GM18519 (cell line): ENCODE data around the gene C3orf52.

ENCODE experiments used
- ATAC-seq: cut with Tn5 transposase; IDR thresholded peaks from one replicate; pipeline ENCODE4 v1.9.1; 2021; ENCODE audit warnings: mild to moderate bottlenecking, moderate library complexity; ENCODE audit not compliant: unreplicated experiment, low FRiP score

Gene C3orf52

GRCh38 chr3:112133626-112134334 lies 47.6 kb downstream of the C3orf52 start:
- no peak for ATAC-seq

- no peak for ATAC-seq
Measured at GRCh38 chr3:112134335-112135124, 48.3 kb downstream of the C3orf52 start.

GRCh38 chr3:112136046-112136445 lies 49.9 kb downstream of the C3orf52 start:
- ATAC-seq: no peak

DNA sequence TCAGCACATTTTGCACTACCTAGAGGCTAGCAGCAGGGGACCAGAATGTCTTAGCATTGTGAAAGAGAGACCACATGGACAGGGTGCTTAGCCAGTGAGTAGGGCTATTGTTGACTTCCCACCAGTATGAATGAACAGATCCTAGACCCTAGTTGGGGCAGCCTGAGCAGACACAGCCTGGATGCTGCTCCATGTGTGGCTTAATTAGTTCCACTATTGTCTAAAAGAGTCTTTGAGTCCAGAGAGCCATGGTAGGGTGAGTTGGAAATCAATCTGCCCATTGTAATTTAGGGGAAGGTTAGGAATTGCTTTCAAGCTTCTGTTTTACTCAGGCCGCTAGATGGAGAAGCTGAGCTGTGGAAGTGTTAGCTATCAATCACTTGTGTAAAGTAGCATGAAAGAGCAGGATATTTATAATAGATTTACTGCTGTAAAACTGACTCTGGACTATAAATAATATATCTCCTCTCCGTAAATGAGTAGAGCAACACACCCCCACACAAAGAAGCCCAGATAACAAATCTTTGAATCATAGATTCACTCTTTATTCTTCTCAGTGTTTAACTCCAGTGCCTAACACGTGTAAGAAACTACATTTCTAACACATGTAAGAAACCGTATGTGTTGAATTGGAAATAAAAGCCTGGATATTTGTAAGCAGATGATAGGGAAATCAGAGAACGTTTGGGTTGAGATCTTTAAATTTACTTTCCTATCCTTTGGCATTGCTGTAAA lies 50.9 kb downstream of the C3orf52 start:
- ATAC-seq: no peak

DNA sequence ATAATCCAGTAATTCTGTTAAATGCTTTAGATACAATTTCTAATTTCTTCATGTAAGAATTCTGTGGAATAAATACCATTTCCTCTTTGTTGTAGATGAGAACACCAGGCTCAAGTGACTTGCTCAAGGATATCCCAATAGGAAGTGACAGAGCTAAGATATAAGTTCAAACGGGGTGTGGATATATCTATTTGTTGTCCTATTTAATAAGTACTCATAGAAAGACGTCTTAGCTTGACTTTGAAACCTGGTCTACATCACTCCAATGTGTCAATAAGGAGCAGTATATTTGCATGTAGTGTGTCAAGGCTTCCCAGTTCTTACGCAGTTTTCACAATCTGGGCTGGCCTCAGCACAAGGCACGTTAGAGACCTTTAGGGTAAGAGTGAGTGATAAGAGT lies 51.6 kb downstream of the C3orf52 start:
- ATAC-seq: no peak

DNA sequence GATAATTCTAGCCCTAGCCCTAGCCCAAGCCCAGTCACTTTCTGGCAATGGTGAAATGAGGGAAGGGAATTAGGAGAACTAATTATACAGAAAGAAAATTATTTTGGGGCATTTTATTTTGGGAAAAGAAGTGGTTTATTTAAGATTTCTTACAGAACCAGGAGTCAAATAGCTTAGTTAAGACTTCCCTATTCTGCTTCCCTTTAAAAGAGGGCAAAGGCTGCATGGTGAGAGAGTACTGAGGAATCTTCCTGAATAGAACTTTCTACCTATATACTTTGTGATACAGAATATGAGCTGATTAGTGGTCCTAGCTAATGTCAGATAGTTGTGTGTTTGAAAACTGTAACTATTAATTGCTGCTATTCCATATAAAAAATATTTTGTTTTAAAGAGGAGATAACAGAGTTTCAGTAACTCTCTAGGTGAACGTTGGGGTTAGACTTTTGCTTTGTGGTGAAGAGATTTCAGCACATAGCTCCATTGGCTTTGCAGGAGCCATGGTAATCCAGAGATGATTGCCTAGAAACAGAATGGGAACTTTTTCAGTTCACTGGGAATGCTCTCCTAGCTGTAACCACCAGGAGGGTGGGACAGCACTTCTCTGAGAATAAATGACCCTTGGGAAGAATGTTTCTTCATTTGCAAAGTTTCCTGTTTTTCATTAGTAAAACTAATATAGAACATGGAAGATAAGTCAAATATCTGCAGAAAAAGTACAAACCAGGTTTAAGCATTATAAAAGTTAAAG lies 52.2 kb downstream of the C3orf52 start:
- no peak for ATAC-seq

DNA sequence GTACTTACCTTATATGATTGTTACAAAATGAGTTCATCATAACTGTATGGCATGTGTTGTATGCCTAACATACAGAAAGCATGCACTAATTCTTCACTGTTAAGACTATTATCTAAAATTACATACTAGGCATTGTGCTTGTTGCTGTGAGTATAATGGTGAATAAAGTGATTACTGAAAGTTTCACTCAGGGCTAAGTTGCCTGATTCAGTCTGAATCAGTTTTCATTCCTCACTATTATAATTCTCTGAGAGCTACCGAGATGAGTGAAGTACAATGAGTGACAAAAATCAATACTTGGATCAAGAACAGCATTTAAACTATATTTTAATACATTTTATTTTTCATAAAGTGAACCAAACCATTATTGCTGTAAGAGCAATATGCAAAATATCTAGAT lies 54.4 kb downstream of the C3orf52 start:
- no peak for ATAC-seq

- ATAC-seq: no peak
Measured at GRCh38 chr3:112141293-112141692, 55.1 kb downstream of the C3orf52 start.

DNA sequence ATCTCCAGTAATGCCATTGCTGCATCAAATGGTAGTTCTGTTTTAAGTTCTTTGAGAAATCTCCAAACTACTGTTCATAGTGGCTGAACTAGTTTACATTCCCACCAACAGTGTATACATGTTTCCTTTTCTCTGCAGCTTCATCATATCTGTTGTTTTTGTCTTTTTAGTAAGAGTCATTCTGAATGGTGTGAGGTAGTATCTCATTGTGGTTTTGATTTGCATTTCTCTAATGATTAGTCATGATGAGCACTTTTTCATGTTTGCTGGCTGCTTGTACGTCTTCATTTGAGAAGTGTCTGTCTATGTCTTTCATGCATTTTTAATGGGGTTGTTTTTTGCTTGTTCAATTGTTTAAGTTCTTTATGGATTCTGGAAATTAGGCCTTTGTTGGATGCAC lies 57.1 kb downstream of the C3orf52 start:
- no peak for ATAC-seq

GRCh38 chr3:112143689-112144088 lies 57.5 kb downstream of the C3orf52 start:
- no peak for ATAC-seq

- no peak for ATAC-seq
Measured at GRCh38 chr3:112149136-112149535, 62.9 kb downstream of the C3orf52 start.

- ATAC-seq: peak; percentile 97
Measured at GRCh38 chr3:112167758-112168157, 81.6 kb downstream of the C3orf52 start.
